NCI-H1694 (cell line): Measurements from ENCODE around the gene ANKFN1.

Experiments
- DNase-seq: peaks from one replicate; lab custom pipeline; 2025; lab: John Stamatoyannopoulos, UW

The ANKFN1 gene

GRCh38 chr17:56290802-56291118, 137.5 kb downstream of the ANKFN1 start:
- no peak for DNase-seq

- no peak for DNase-seq
Measured at GRCh38 chr17:56291226-56291805, 138.0 kb downstream of the ANKFN1 start.

- no peak for DNase-seq
Measured at GRCh38 chr17:56292010-56292409, 138.7 kb downstream of the ANKFN1 start.

- DNase-seq = no peak
Measured at GRCh38 chr17:56292578-56292977, 139.3 kb downstream of the ANKFN1 start.

- DNase-seq = no peak
Measured at GRCh38 chr17:56297184-56297583, 143.9 kb downstream of the ANKFN1 start.

- no peak for DNase-seq
Measured at GRCh38 chr17:56298846-56299245, 145.6 kb downstream of the ANKFN1 start.

- DNase-seq = no peak
Measured at GRCh38 chr17:56300144-56300543, 146.9 kb downstream of the ANKFN1 start.

- no peak for DNase-seq
Measured at GRCh38 chr17:56305007-56305406, 151.7 kb downstream of the ANKFN1 start.

- no peak for DNase-seq
Measured at GRCh38 chr17:56309897-56310296, 156.6 kb downstream of the ANKFN1 start.

- no peak for DNase-seq
Measured at GRCh38 chr17:56310782-56311181, 157.5 kb downstream of the ANKFN1 start.

- DNase-seq = no peak
Measured at GRCh38 chr17:56313201-56313600, 159.9 kb downstream of the ANKFN1 start.

GRCh38 chr17:56314026-56314425, 160.8 kb downstream of the ANKFN1 start:
- DNase-seq = no peak

- no peak for DNase-seq
Measured at GRCh38 chr17:56314984-56315602, 161.8 kb downstream of the ANKFN1 start.

GRCh38 chr17:56316604-56317003, 163.3 kb downstream of the ANKFN1 start:
- DNase-seq = no peak

GRCh38 chr17:56317351-56318208, 164.3 kb downstream of the ANKFN1 start:
- DNase-seq = no peak

- DNase-seq = peak; percentile 89
Measured at GRCh38 chr17:56319531-56319930, 166.3 kb downstream of the ANKFN1 start.

- no peak for DNase-seq
Measured at GRCh38 chr17:56320443-56320842, 167.2 kb downstream of the ANKFN1 start.

GRCh38 chr17:56322991-56323390, 169.7 kb downstream of the ANKFN1 start:
- DNase-seq = no peak

- no peak for DNase-seq
Measured at GRCh38 chr17:56324676-56325075, 171.4 kb downstream of the ANKFN1 start.

- DNase-seq = no peak
Measured at GRCh38 chr17:56325313-56326000, 172.2 kb downstream of the ANKFN1 start.

GRCh38 chr17:56326001-56326359, 172.7 kb downstream of the ANKFN1 start:
- DNase-seq = no peak

- no peak for DNase-seq
Measured at GRCh38 chr17:56347639-56348038, 194.4 kb downstream of the ANKFN1 start.

GRCh38 chr17:56350592-56350991, 197.3 kb downstream of the ANKFN1 start:
- no peak for DNase-seq
